GM23338 (cell line): ENCODE results near the gene MACROD1. TPM values are rescaled to one million over a fixed set of nuclear protein-coding genes. Genes with fewer than 3 reads are reported as not detected.

Source experiments
- ATAC-seq: fragments of 200-7000 bp; cut with Tn5 transposase; 3 replicates; pipeline ENCODE4 v1.9.1; 2020
- DNase-seq: peaks from one replicate; pipeline ENCODE4 v3.0.0-alpha.2; 2015; ENCODE audit warnings: low spot score
- H2AFZ ChIP-seq: fragments of 200-600 bp; sonication (generic); 2 replicates; pipeline ENCODE4 v1.8.0; 2016; ENCODE audit warnings: antibody characterized with exemption, mild to moderate bottlenecking, moderate library complexity
- H3F3A ChIP-seq: fragments of 200-600 bp; sonication (generic); replicated peaks from 2 replicates; pipeline ENCODE4 v1.8.0; 2017; ENCODE audit warnings: antibody characterized with exemption, mixed run types, low read depth
- H3K27ac ChIP-seq: fragments of 200-600 bp; sonication (generic); 2 replicates; pipeline ENCODE4 v1.6.1; 2016; ENCODE audit warnings: low read depth
- H3K27me3 ChIP-seq: fragments of 200-600 bp; sonication (generic); 2 replicates; pipeline ENCODE4 v1.8.0; 2016; ENCODE audit warnings: mild to moderate bottlenecking, mixed run types, moderate library complexity; ENCODE audit not compliant: insufficient read depth
- H3K36me3 ChIP-seq: fragments of 200-600 bp; sonication (generic); 2 replicates; pipeline ENCODE4 v1.8.0; 2016; ENCODE audit warnings: mild to moderate bottlenecking; ENCODE audit not compliant: insufficient read depth
- H3K4me1 ChIP-seq: fragments of 200-600 bp; sonication (generic); 2 replicates; pipeline ENCODE4 v1.8.0; 2016; ENCODE audit warnings: mild to moderate bottlenecking, moderate library complexity; ENCODE audit not compliant: insufficient read depth
- H3K4me2 ChIP-seq: fragments of 200-600 bp; sonication (generic); 2 replicates; pipeline ENCODE4 v1.7.1; 2017; ENCODE audit warnings: mixed run types
- H3K4me3 ChIP-seq: fragments of 200-600 bp; sonication (generic); 2 replicates; pipeline ENCODE4 v1.6.1; 2016; ENCODE audit warnings: mixed run types
- H3K79me2 ChIP-seq: fragments of 200-600 bp; sonication (generic); replicated peaks from 2 replicates; pipeline ENCODE4 v1.8.0; 2017; ENCODE audit warnings: mild to moderate bottlenecking; ENCODE audit not compliant: insufficient read depth
- H3K9me2 ChIP-seq: fragments of 200-600 bp; sonication (generic); 2 replicates; pipeline ENCODE4 v1.8.0; 2017; ENCODE audit not compliant: insufficient read depth
- H4K20me1 ChIP-seq: fragments of 200-600 bp; sonication (generic); replicated peaks from 2 replicates; pipeline ENCODE4 v1.8.0; 2017; ENCODE audit warnings: mild to moderate bottlenecking; ENCODE audit not compliant: insufficient read depth
- H3K27ac Mint-ChIP-seq: 2 replicates; pipeline ENCODE4 v1.8.0; 2020; ENCODE audit warnings: inconsistent platforms, mild to moderate bottlenecking, moderate library complexity, mixed read lengths
- H3K27me3 Mint-ChIP-seq: 3 replicates; pipeline ENCODE4 v1.8.0; 2022; ENCODE audit warnings: low read depth, mild to moderate bottlenecking, moderate library complexity, mixed read lengths, inconsistent platforms; ENCODE audit not compliant: insufficient read depth, poor library complexity
- H3K36me3 Mint-ChIP-seq: 3 replicates; pipeline ENCODE4 v1.8.0; 2021; ENCODE audit warnings: low read depth, mild to moderate bottlenecking, inconsistent platforms, moderate library complexity, mixed read lengths
- H3K4me1 Mint-ChIP-seq: 3 replicates; pipeline ENCODE4 v1.8.0; 2020; ENCODE audit warnings: mild to moderate bottlenecking, inconsistent platforms, mixed read lengths
- H3K4me3 Mint-ChIP-seq: 3 replicates; pipeline ENCODE4 v1.8.0; 2021; ENCODE audit warnings: moderate library complexity, mild to moderate bottlenecking, inconsistent platforms, mixed read lengths
- H3K9me3 Mint-ChIP-seq: 3 replicates; pipeline ENCODE4 v1.8.0; 2020; ENCODE audit warnings: moderate library complexity, mild to moderate bottlenecking, inconsistent platforms, mixed read lengths
- EZH2phosphoT487 ChIP-seq: fragments of 200-600 bp; sonication (generic); IDR thresholded peaks from one replicate; pipeline ENCODE4 v1.8.1; 2018; ENCODE audit warnings: antibody characterized with exemption; ENCODE audit not compliant: unreplicated experiment
- JUNB ChIP-seq: IDR thresholded peaks from one replicate; pipeline ENCODE4 v1.6.1; 2016; ENCODE audit warnings: antibody characterized with exemption; ENCODE audit not compliant: unreplicated experiment
- NANOG ChIP-seq: IDR thresholded peaks from 2 replicates; pipeline ENCODE4 v1.6.1; 2016; ENCODE audit warnings: antibody characterized with exemption, borderline replicate concordance
- POLR2AphosphoS5 ChIP-seq: IDR thresholded peaks from 2 replicates; pipeline ENCODE4 v1.6.1; 2016; ENCODE audit warnings: antibody characterized with exemption, low read depth
- ZNF114 ChIP-seq: fragments of 250-450 bp; sonication (Bioruptor Pico); IDR thresholded peaks from 2 replicates; pipeline ENCODE4 v1.5.0; 2020; ENCODE audit warnings: mild to moderate bottlenecking, moderate library complexity
- ZNF331 ChIP-seq: fragments of 250-450 bp; sonication (Bioruptor Pico); IDR thresholded peaks from 2 replicates; pipeline ENCODE4 v1.5.0; 2020; ENCODE audit warnings: low read depth, mild to moderate bottlenecking, moderate library complexity
- polyA plus RNA-seq: library from polyadenylated mRNA; unstranded; fragments of >200 nt; fragmentation: Nextera tagmentation; extraction: Ambion mirVana; gene quantifications from 2 replicates; pipeline ENCODE4 v1.2.1, GENCODE V29; 2016
- total RNA-seq: library from RNA; depleted of rRNA; stranded (reverse); fragments of >200 nt; shearing (Covaris generic); gene quantifications from 2 replicates; pipeline ENCODE4 v1.2.3, GENCODE V29; 2014
- TF ChIP-seq, protein P1 (sequence below): fragments of 250-450 bp; sonication (Bioruptor Pico); IDR thresholded peaks from 2 replicates; pipeline ENCODE4 v1.5.0; 2020; ENCODE audit warnings: mild to moderate bottlenecking, moderate library complexity
- TF ChIP-seq, protein P2 (sequence below): IDR thresholded peaks from 2 replicates; pipeline ENCODE4 v1.6.1; 2016; ENCODE audit warnings: antibody characterized with exemption
- TF ChIP-seq, protein P3 (sequence below), 2 experiments: fragments of 200-600 bp in 1 of 2; sonication (generic) in 1 of 2; conservative IDR thresholded peaks; 2 replicates each; pipeline versions ENCODE4 v1.5.1 to v1.6.1; 2016 to 2017; ENCODE audit warnings: antibody characterized with exemption in 2 of 2, low read depth in 2 of 2, mild to moderate bottlenecking in 2 of 2, moderate library complexity in 1 of 2
- TF ChIP-seq, protein P4 (sequence below): IDR thresholded peaks from one replicate; pipeline ENCODE4 v1.6.1; 2018; ENCODE audit warnings: antibody characterized with exemption; ENCODE audit not compliant: unreplicated experiment

MACROD1 gene
- total and polyA plus RNA-seq, 2 experiments from 2014 or later: 33.0 to 51.6 TPM

DNA sequence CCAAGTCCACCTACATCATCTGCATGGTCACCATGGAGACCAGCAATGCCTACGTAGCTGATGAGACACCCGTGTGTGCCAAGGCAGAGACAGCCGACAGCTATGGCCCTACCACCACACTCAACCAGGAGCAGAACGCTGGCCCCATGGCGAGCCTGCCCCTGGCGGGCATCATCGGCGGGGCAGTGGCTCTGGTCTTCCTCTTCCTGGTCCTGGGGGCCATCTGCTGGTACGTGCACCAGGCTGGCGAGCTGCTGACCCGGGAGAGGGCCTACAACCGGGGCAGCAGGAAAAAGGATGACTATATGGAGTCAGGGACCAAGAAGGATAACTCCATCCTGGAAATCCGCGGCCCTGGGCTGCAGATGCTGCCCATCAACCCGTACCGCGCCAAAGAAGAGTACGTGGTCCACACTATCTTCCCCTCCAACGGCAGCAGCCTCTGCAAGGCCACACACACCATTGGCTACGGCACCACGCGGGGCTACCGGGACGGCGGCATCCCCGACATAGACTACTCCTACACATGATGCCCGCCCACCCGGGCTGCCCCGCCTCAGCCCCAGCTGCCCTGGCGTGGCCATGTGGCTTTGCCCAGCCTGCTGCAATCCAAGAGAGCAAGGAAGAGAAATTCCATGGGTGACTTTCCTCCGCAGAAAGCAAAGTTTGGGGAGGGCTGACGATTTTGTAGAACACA lies 48.0 kb downstream of the MACROD1 start (continued):
- TF ChIP-seq, protein P1, sequence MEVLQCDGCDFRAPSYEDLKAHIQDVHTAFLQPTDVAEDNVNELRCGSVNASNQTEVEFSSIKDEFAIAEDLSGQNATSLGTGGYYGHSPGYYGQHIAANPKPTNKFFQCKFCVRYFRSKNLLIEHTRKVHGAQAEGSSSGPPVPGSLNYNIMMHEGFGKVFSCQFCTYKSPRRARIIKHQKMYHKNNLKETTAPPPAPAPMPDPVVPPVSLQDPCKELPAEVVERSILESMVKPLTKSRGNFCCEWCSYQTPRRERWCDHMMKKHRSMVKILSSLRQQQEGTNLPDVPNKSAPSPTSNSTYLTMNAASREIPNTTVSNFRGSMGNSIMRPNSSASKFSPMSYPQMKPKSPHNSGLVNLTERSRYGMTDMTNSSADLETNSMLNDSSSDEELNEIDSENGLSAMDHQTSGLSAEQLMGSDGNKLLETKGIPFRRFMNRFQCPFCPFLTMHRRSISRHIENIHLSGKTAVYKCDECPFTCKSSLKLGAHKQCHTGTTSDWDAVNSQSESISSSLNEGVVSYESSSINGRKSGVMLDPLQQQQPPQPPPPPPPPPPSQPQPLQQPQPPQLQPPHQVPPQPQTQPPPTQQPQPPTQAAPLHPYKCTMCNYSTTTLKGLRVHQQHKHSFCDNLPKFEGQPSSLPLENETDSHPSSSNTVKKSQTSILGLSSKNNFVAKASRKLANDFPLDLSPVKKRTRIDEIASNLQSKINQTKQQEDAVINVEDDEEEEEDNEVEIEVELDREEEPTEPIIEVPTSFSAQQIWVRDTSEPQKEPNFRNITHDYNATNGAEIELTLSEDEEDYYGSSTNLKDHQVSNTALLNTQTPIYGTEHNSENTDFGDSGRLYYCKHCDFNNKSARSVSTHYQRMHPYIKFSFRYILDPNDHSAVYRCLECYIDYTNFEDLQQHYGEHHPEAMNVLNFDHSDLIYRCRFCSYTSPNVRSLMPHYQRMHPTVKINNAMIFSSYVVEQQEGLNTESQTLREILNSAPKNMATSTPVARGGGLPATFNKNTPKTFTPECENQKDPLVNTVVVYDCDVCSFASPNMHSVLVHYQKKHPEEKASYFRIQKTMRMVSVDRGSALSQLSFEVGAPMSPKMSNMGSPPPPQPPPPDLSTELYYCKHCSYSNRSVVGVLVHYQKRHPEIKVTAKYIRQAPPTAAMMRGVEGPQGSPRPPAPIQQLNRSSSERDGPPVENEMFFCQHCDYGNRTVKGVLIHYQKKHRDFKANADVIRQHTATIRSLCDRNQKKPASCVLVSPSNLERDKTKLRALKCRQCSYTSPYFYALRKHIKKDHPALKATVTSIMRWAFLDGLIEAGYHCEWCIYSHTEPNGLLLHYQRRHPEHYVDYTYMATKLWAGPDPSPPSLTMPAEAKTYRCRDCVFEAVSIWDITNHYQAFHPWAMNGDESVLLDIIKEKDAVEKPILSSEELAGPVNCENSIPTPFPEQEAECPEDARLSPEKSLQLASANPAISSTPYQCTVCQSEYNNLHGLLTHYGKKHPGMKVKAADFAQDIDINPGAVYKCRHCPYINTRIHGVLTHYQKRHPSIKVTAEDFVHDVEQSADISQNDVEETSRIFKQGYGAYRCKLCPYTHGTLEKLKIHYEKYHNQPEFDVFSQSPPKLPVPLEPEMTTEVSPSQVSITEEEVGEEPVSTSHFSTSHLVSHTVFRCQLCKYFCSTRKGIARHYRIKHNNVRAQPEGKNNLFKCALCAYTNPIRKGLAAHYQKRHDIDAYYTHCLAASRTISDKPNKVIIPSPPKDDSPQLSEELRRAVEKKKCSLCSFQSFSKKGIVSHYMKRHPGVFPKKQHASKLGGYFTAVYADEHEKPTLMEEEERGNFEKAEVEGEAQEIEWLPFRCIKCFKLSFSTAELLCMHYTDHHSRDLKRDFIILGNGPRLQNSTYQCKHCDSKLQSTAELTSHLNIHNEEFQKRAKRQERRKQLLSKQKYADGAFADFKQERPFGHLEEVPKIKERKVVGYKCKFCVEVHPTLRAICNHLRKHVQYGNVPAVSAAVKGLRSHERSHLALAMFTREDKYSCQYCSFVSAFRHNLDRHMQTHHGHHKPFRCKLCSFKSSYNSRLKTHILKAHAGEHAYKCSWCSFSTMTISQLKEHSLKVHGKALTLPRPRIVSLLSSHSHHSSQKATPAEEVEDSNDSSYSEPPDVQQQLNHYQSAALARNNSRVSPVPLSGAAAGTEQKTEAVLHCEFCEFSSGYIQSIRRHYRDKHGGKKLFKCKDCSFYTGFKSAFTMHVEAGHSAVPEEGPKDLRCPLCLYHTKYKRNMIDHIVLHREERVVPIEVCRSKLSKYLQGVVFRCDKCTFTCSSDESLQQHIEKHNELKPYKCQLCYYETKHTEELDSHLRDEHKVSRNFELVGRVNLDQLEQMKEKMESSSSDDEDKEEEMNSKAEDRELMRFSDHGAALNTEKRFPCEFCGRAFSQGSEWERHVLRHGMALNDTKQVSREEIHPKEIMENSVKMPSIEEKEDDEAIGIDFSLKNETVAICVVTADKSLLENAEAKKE (CRISPR knock-in tag): no peak
- no peak for TF ChIP-seq NANOG
- TF ChIP-seq POLR2AphosphoS5: no peak
- TF ChIP-seq, protein P2, sequence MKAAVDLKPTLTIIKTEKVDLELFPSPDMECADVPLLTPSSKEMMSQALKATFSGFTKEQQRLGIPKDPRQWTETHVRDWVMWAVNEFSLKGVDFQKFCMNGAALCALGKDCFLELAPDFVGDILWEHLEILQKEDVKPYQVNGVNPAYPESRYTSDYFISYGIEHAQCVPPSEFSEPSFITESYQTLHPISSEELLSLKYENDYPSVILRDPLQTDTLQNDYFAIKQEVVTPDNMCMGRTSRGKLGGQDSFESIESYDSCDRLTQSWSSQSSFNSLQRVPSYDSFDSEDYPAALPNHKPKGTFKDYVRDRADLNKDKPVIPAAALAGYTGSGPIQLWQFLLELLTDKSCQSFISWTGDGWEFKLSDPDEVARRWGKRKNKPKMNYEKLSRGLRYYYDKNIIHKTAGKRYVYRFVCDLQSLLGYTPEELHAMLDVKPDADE: no peak
- no peak for TF ChIP-seq ZNF114 (CRISPR knock-in tag)

DNA sequence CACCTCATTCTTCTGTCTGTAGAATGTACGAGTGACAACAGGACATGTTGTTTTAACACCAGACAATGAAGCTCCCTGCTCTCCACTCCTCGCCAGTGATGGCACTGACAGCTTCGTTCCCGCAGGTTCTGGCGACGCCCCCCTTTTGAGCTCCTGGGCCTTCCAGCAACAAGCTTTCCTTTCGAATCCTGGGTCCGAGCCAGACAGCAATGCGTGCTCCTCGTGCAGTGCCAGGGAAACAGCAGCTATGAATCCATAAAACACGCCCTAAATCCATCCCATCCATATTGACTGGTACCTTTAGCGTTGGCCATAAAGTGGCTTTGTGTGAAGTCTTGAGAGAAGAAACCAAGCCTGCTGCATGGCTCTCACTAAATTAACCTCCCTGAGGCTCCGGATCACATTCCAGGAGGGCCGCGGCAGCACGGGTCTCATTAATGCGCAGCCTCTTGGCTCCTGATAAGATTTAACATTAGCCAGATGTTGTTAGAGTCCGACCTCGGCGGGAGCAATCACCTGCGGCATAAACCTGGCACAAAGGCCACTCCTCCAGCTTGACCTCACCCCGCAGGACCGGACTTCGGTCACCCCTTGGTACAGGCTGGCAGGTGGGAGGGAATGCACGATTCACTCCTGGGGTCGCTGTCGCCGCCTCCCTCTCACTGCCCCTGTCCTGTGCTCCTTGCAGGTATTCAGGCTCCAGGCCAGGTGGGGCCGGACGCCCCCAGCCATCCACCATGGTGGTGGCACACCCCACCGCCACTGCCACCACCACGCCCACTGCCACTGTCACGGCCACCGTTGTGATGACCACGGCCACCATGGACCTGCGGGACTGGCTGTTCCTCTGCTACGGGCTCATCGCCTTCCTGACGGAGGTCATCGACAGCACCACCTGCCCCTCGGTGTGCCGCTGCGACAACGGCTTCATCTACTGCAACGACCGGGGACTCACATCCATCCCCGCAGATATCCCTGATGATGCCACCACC lies 50.1 kb downstream of the MACROD1 start:
- H3K4me1 Mint-ChIP-seq: peaks cover 15% of the 10 kb centered on the region
- Histone ChIP-seq H3K27me3 (peaks cover 33% of the 10 kb centered on the region), H3K79me2 (no peaks in the 10 kb centered on the region), H3F3A (peaks cover 2% of the 10 kb centered on the region; the same call in 1 of the 2 replicates), H3K4me2 (no peak overlapping the region), H3K36me3 (no peaks in the 10 kb centered on the region), H2AFZ (no peak overlapping the region), H3K4me3 (no peak overlapping the region), H3K9me2 (no peaks in the 10 kb centered on the region), H3K27ac (no peak overlapping the region), H4K20me1 (peaks cover 9% of the 10 kb centered on the region), H3K4me1 (no peaks in the 10 kb centered on the region; the same call in 1 of the 2 replicates)
- no peak overlapping the region for H3K27ac Mint-ChIP-seq
- H3K36me3 Mint-ChIP-seq: no peaks in the 10 kb centered on the region
- DNase-seq (no peak), ATAC-seq (no peak)
- peaks cover 17% of the 10 kb centered on the region for H3K27me3 Mint-ChIP-seq
- no peaks in the 10 kb centered on the region for H3K9me3 Mint-ChIP-seq
- no peak overlapping the region for H3K4me3 Mint-ChIP-seq
- no peak for TF ChIP-seq JUNB
- TF ChIP-seq EZH2phosphoT487: no peak
- no peak for TF ChIP-seq ZNF331
- TF ChIP-seq ZNF114 (CRISPR knock-in tag): no peak
- TF ChIP-seq, protein P3, sequence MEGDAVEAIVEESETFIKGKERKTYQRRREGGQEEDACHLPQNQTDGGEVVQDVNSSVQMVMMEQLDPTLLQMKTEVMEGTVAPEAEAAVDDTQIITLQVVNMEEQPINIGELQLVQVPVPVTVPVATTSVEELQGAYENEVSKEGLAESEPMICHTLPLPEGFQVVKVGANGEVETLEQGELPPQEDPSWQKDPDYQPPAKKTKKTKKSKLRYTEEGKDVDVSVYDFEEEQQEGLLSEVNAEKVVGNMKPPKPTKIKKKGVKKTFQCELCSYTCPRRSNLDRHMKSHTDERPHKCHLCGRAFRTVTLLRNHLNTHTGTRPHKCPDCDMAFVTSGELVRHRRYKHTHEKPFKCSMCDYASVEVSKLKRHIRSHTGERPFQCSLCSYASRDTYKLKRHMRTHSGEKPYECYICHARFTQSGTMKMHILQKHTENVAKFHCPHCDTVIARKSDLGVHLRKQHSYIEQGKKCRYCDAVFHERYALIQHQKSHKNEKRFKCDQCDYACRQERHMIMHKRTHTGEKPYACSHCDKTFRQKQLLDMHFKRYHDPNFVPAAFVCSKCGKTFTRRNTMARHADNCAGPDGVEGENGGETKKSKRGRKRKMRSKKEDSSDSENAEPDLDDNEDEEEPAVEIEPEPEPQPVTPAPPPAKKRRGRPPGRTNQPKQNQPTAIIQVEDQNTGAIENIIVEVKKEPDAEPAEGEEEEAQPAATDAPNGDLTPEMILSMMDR (conservative IDR thresholded peaks at IDR 0.05; ENCODE audit: low read depth in 2 of 2): no peak
- no peak for TF ChIP-seq NANOG
- TF ChIP-seq, protein P4, sequence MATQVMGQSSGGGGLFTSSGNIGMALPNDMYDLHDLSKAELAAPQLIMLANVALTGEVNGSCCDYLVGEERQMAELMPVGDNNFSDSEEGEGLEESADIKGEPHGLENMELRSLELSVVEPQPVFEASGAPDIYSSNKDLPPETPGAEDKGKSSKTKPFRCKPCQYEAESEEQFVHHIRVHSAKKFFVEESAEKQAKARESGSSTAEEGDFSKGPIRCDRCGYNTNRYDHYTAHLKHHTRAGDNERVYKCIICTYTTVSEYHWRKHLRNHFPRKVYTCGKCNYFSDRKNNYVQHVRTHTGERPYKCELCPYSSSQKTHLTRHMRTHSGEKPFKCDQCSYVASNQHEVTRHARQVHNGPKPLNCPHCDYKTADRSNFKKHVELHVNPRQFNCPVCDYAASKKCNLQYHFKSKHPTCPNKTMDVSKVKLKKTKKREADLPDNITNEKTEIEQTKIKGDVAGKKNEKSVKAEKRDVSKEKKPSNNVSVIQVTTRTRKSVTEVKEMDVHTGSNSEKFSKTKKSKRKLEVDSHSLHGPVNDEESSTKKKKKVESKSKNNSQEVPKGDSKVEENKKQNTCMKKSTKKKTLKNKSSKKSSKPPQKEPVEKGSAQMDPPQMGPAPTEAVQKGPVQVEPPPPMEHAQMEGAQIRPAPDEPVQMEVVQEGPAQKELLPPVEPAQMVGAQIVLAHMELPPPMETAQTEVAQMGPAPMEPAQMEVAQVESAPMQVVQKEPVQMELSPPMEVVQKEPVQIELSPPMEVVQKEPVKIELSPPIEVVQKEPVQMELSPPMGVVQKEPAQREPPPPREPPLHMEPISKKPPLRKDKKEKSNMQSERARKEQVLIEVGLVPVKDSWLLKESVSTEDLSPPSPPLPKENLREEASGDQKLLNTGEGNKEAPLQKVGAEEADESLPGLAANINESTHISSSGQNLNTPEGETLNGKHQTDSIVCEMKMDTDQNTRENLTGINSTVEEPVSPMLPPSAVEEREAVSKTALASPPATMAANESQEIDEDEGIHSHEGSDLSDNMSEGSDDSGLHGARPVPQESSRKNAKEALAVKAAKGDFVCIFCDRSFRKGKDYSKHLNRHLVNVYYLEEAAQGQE: no peak
